ENCODE data around the gene MYLK.
"Not testable (repeated sequence)": the region's sequence is repeated elsewhere in the genome, so short reads cannot be mapped to it uniquely, and the experiment has no call there.

Gene MYLK

GRCh38 chr3:123611674-123612073, 272.5 kb downstream of the MYLK start:
- DNase-seq, H3K27me3 Mint-ChIP-seq: not testable (repeated sequence)
- CTCF ChIA-PET, result interaction anchor here (1.4 kb wide), 1 partner anchor 31 kb away, joined by 6 read pairs; no protein-coding TSS in a partner anchor

GRCh38 chr3:123611082-123611481, 273.1 kb downstream of the MYLK start:
- CTCF ChIA-PET, result no interaction called here
- H3K9me3 Mint-ChIP-seq, result no peaks in the 10 kb centered on the region
- H3K27ac Mint-ChIP-seq, result no peak overlapping the region
- H3K27me3 Mint-ChIP-seq, result no peaks in the 10 kb centered on the region
- peaks cover 5% of the 10 kb centered on the region for H3K36me3 Mint-ChIP-seq
- DNase-seq, result no peak
- H3K4me3 Mint-ChIP-seq, result no peak overlapping the region
- H3K4me1 Mint-ChIP-seq, result peaks cover 4% of the 10 kb centered on the region

More at GRCh38 chr3:123611674-123612073, 272.5 kb downstream of the MYLK start:
- not testable (repeated sequence) for H3K4me3 Mint-ChIP-seq, H3K27ac Mint-ChIP-seq, H3K4me1 Mint-ChIP-seq, H3K9me3 Mint-ChIP-seq, H3K36me3 Mint-ChIP-seq

GRCh38 chr3:123610331-123610730, 273.8 kb downstream of the MYLK start:
- no peak overlapping the region for H3K27ac Mint-ChIP-seq
- H3K36me3 Mint-ChIP-seq, result peaks cover 5% of the 10 kb centered on the region
- no peaks in the 10 kb centered on the region for H3K27me3 Mint-ChIP-seq
- H3K9me3 Mint-ChIP-seq, result no peaks in the 10 kb centered on the region
- CTCF ChIA-PET, result no interaction called here
- H3K4me1 Mint-ChIP-seq, result peaks cover 4% of the 10 kb centered on the region
- no peak overlapping the region for H3K4me3 Mint-ChIP-seq
- DNase-seq, result no peak

GRCh38 chr3:123609063-123609462, 275.1 kb downstream of the MYLK start:
- no peaks in the 10 kb centered on the region for H3K27me3 Mint-ChIP-seq
- CTCF ChIA-PET, result interaction anchor here (0.7 kb wide), 1 partner anchor 33 kb away, joined by 4 read pairs; no protein-coding TSS in a partner anchor
- H3K9me3 Mint-ChIP-seq, result no peaks in the 10 kb centered on the region
- H3K4me1 Mint-ChIP-seq, result peaks cover 4% of the 10 kb centered on the region
- H3K36me3 Mint-ChIP-seq, result peaks cover 5% of the 10 kb centered on the region
- H3K27ac Mint-ChIP-seq, result no peak overlapping the region
- no peak overlapping the region for H3K4me3 Mint-ChIP-seq
- DNase-seq, result no peak

GRCh38 chr3:123608263-123608937, 275.7 kb downstream of the MYLK start:
- no peak for DNase-seq
- Mint-ChIP-seq H3K36me3 (peaks cover 3% of the 10 kb centered on the region), H3K27me3 (no peaks in the 10 kb centered on the region), H3K4me3 (no peak overlapping the region), H3K27ac (no peak overlapping the region), H3K4me1 (peaks cover 4% of the 10 kb centered on the region), H3K9me3 (no peaks in the 10 kb centered on the region)
- CTCF ChIA-PET, result interaction anchor here (0.7 kb wide), 1 partner anchor 33 kb away, joined by 4 read pairs; no protein-coding TSS in a partner anchor

- peaks cover 4% of the 10 kb centered on the region for H3K4me1 Mint-ChIP-seq
Observed at GRCh38 chr3:123606527-123606926, 277.6 kb downstream of the MYLK start.

GRCh38 chr3:123605789-123606234, 278.3 kb downstream of the MYLK start:
- peaks cover 2% of the 10 kb centered on the region for H3K36me3 Mint-ChIP-seq
- H3K9me3 Mint-ChIP-seq, result no peaks in the 10 kb centered on the region
- no peaks in the 10 kb centered on the region for H3K4me1 Mint-ChIP-seq
- CTCF ChIA-PET, result no interaction called here
- no peak overlapping the region for H3K4me3 Mint-ChIP-seq
- DNase-seq, result no peak
- no peak overlapping the region for H3K27ac Mint-ChIP-seq
- no peaks in the 10 kb centered on the region for H3K27me3 Mint-ChIP-seq

More at GRCh38 chr3:123606527-123606926, 277.6 kb downstream of the MYLK start:
- no peaks in the 10 kb centered on the region for H3K9me3 Mint-ChIP-seq
- no peak for DNase-seq
- CTCF ChIA-PET, result no interaction called here
- H3K4me3 Mint-ChIP-seq, result no peak overlapping the region
- peaks cover 2% of the 10 kb centered on the region for H3K36me3 Mint-ChIP-seq
- no peak overlapping the region for H3K27ac Mint-ChIP-seq
- no peaks in the 10 kb centered on the region for H3K27me3 Mint-ChIP-seq

GRCh38 chr3:123603153-123603552, 281.0 kb downstream of the MYLK start:
- DNase-seq, H3K4me1 Mint-ChIP-seq, CTCF ChIA-PET, H3K4me3 Mint-ChIP-seq, H3K27me3 Mint-ChIP-seq, H3K27ac Mint-ChIP-seq, H3K36me3 Mint-ChIP-seq, H3K9me3 Mint-ChIP-seq: not testable (repeated sequence)

GRCh38 chr3:123602325-123602724, 281.8 kb downstream of the MYLK start:
- CTCF ChIA-PET, result interaction anchor here (1.0 kb wide), 1 partner anchor 50 kb away, joined by 3 read pairs; no protein-coding TSS in a partner anchor
- Mint-ChIP-seq H3K4me1 (no peaks in the 10 kb centered on the region), H3K9me3 (no peaks in the 10 kb centered on the region), H3K36me3 (peaks cover 5% of the 10 kb centered on the region), H3K4me3 (no peak overlapping the region), H3K27ac (no peak overlapping the region), H3K27me3 (no peaks in the 10 kb centered on the region)
- no peak for DNase-seq

GRCh38 chr3:123600863-123601262, 283.3 kb downstream of the MYLK start:
- H3K27me3 Mint-ChIP-seq, H3K9me3 Mint-ChIP-seq, H3K4me1 Mint-ChIP-seq, H3K27ac Mint-ChIP-seq, CTCF ChIA-PET, DNase-seq, H3K36me3 Mint-ChIP-seq, H3K4me3 Mint-ChIP-seq: not testable (repeated sequence)

GRCh38 chr3:123597561-123597960, 286.6 kb downstream of the MYLK start:
- H3K4me3 Mint-ChIP-seq, result no peak overlapping the region
- H3K36me3 Mint-ChIP-seq, result peaks cover 5% of the 10 kb centered on the region
- no peak for DNase-seq
- no peaks in the 10 kb centered on the region for H3K4me1 Mint-ChIP-seq
- H3K27ac Mint-ChIP-seq, result no peak overlapping the region
- no peaks in the 10 kb centered on the region for H3K27me3 Mint-ChIP-seq
- CTCF ChIA-PET, result no interaction called here
- peaks cover 2% of the 10 kb centered on the region for H3K9me3 Mint-ChIP-seq

- H3K4me3 Mint-ChIP-seq, result no peak overlapping the region
- no peaks in the 10 kb centered on the region for H3K4me1 Mint-ChIP-seq
- no peak overlapping the region for H3K27ac Mint-ChIP-seq
- H3K36me3 Mint-ChIP-seq, result peaks cover 19% of the 10 kb centered on the region
- no peak for DNase-seq
- H3K9me3 Mint-ChIP-seq, result peaks cover 11% of the 10 kb centered on the region
- H3K27me3 Mint-ChIP-seq, result no peaks in the 10 kb centered on the region
- CTCF ChIA-PET, result interaction anchor here (1.3 kb wide), 1 partner anchor 37 kb away, joined by 3 read pairs; no protein-coding TSS in a partner anchor
Observed at GRCh38 chr3:123595396-123596180, 288.5 kb downstream of the MYLK start.

- Mint-ChIP-seq H3K36me3 (peaks cover 33% of the 10 kb centered on the region), H3K4me3 (no peak overlapping the region), H3K4me1 (no peaks in the 10 kb centered on the region), H3K27me3 (no peaks in the 10 kb centered on the region), H3K27ac (no peak overlapping the region), H3K9me3 (peaks cover 30% of the 10 kb centered on the region)
- CTCF ChIA-PET, result no interaction called here
- DNase-seq, result no peak
Observed at GRCh38 chr3:123593381-123593780, 290.8 kb downstream of the MYLK start.

GRCh38 chr3:123590685-123591450, 293.3 kb downstream of the MYLK start:
- Mint-ChIP-seq H3K4me1 (peaks cover 7% of the 10 kb centered on the region), H3K4me3 (no peak overlapping the region), H3K36me3 (peaks cover 41% of the 10 kb centered on the region), H3K27ac (no peak overlapping the region), H3K27me3 (no peaks in the 10 kb centered on the region), H3K9me3 (peaks cover 35% of the 10 kb centered on the region)
- CTCF ChIA-PET, result no interaction called here
- no peak for DNase-seq
